HCT116 (cell line): ENCODE measurements around the gene MS4A15. TPM values are rescaled to one million over a fixed set of nuclear protein-coding genes. Genes with fewer than 3 reads are reported as not detected.

Experiments
- ATAC-seq: fragments of 200-7000 bp; cut with Tn5 transposase; 2 replicates; pipeline ENCODE4 v1.9.1; 2020; ENCODE audit warnings: mild to moderate bottlenecking, moderate library complexity
- BruUV-seq: library from RNA; stranded (reverse); fragments of 400-500 nt; replicated peaks from 2 replicates; lab custom pipeline; 2021; lab: Mats Ljungman, UMichigan
- CTCF ChIA-PET: fragments of 300-600 bp; sonication (Branson Sonifier 250); formaldehyde crosslinking; loops from one replicate; lab custom pipeline; 2021; ENCODE audit warnings: antibody characterized with exemption; lab: Charles Lee
- POLR2A ChIA-PET: fragments of 300-600, 350-600 bp; sonication (Branson Sonifier 250); formaldehyde crosslinking; loops from one replicate; lab custom pipeline; 2021; ENCODE audit warnings: antibody characterized with exemption; lab: Charles Lee
- RAD21 ChIA-PET, 2 experiments: fragments of 300-600 bp; sonication (Branson Sonifier 250); formaldehyde crosslinking; loops; one replicate each; lab custom pipeline; 2023; ENCODE audit warnings: low total read pairs in 2 of 2; ENCODE audit not compliant: uncharacterized antibody in 2 of 2, unreplicated experiment in 2 of 2, low non-redundant PET in 1 of 2; lab: Charles Lee
- DNase-seq: peaks from one replicate; pipeline ENCODE4 v3.0.0-alpha.2; 2010; ENCODE audit warnings: low read depth, low spot score
- H2AFZ ChIP-seq: fragments of 200-600 bp; shearing (Covaris generic), sonication (generic); 2 replicates; pipeline ENCODE4 v1.6.1; 2017; ENCODE audit warnings: low read depth, mixed run types, mixed read lengths, antibody characterized with exemption, low read length; ENCODE audit not compliant: poor library complexity, severe bottlenecking
- H3K27ac ChIP-seq: 2 replicates; pipeline ENCODE4 v1.5.1; 2012; ENCODE audit warnings: low read depth, low read length
- H3K27me3 ChIP-seq: fragments of 200-600 bp; sonication (generic); 2 replicates; pipeline ENCODE4 v1.6.1; 2016; ENCODE audit warnings: mixed run types, low read length, mixed read lengths; ENCODE audit not compliant: insufficient read depth
- H3K36me3 ChIP-seq, 2 experiments: fragments of 200-500 bp in 1 of 2; fragments of 200-600 bp in 1 of 2; sonication (Bioruptor generic) in 1 of 2; sonication (generic) in 1 of 2; 2 replicates each; pipeline versions ENCODE4 v1.5.1 to v1.6.1; 2014 to 2016; ENCODE audit warnings: low read length in 2 of 2, inconsistent platforms in 1 of 2, mixed read lengths in 1 of 2, mixed run types in 1 of 2; ENCODE audit not compliant: insufficient read depth in 2 of 2, control insufficient read depth in 1 of 2
- H3K4me1 ChIP-seq, 2 experiments: fragments of 200-600 bp in 1 of 2; sonication (generic) in 1 of 2; 2 replicates each; pipeline versions ENCODE4 v1.5.1 to v1.6.1; 2012 to 2017; ENCODE audit warnings: low read length in 2 of 2, inconsistent platforms in 1 of 2, mild to moderate bottlenecking in 1 of 2, mixed read lengths in 1 of 2, mixed run types in 1 of 2, moderate library complexity in 1 of 2; ENCODE audit not compliant: insufficient read depth in 2 of 2, control insufficient read depth in 1 of 2
- H3K4me2 ChIP-seq: fragments of 200-600 bp; sonication (generic); 2 replicates; pipeline ENCODE4 v1.6.1; 2017; ENCODE audit warnings: mixed run types, low read length, mixed read lengths
- H3K4me3 ChIP-seq, 2 experiments: fragments of 200-600 bp in 1 of 2; sonication (generic) in 1 of 2; replicated peaks in 1 of 2; 2 replicates each; pipeline ENCODE4 v1.5.1; 2011 to 2016; ENCODE audit warnings: low read length in 2 of 2, control low read depth in 1 of 2, low read depth in 1 of 2, mild to moderate bottlenecking in 1 of 2, mixed read lengths in 1 of 2, mixed run types in 1 of 2
- H3K79me2 ChIP-seq: fragments of 200-600 bp; sonication (generic); 2 replicates; pipeline ENCODE4 v1.6.1; 2017; ENCODE audit warnings: mild to moderate bottlenecking, mixed run types, low read length, moderate library complexity, mixed read lengths; ENCODE audit not compliant: insufficient read depth
- H3K9ac ChIP-seq: fragments of 200-600 bp; sonication (generic); 2 replicates; pipeline ENCODE4 v1.6.1; 2016; ENCODE audit warnings: low read length, mixed read lengths
- H3K9me2 ChIP-seq: fragments of 200-600 bp; sonication (generic), shearing (Covaris generic); 2 replicates; pipeline ENCODE4 v1.6.1; 2017; ENCODE audit warnings: mixed run types, mild to moderate bottlenecking, moderate library complexity; ENCODE audit not compliant: insufficient read depth
- H3K9me3 ChIP-seq, 2 experiments: fragments of 200-500 bp in 1 of 2; fragments of 200-600 bp in 1 of 2; sonication (Bioruptor generic) in 1 of 2; sonication (generic) in 1 of 2; 2 replicates each; pipeline ENCODE4 v1.6.1; 2014 to 2017; ENCODE audit warnings: low read length in 2 of 2, mixed read lengths in 2 of 2, inconsistent platforms in 1 of 2, low read depth in 1 of 2, mild to moderate bottlenecking in 1 of 2, mixed run types in 1 of 2, moderate library complexity in 1 of 2; ENCODE audit not compliant: control insufficient read depth in 1 of 2, insufficient read depth in 1 of 2
- H4K20me1 ChIP-seq: fragments of 200-600 bp; sonication (generic), shearing (Covaris generic); 2 replicates; pipeline ENCODE4 v1.6.1; 2017; ENCODE audit warnings: mixed run types, mild to moderate bottlenecking, moderate library complexity; ENCODE audit not compliant: insufficient read depth
- CEBPB ChIP-seq: IDR thresholded peaks from 2 replicates; pipeline ENCODE4 v1.6.1; 2012; ENCODE audit warnings: low read depth
- CTCF ChIP-seq, 3 experiments: fragments of 200-600 bp in 1 of 3; sonication (generic) in 1 of 3; IDR thresholded peaks in 2 of 3; conservative IDR thresholded peaks in 1 of 3; 2 replicates each; pipeline ENCODE4 v1.5.1; 2012 to 2017; ENCODE audit warnings: low read depth in 2 of 3, low read length in 2 of 3, antibody characterized with exemption in 1 of 3, borderline replicate concordance in 1 of 3, control low read depth in 1 of 3, mild to moderate bottlenecking in 1 of 3, mixed read lengths in 1 of 3, mixed run types in 1 of 3, moderate library complexity in 1 of 3; ENCODE audit not compliant: insufficient read depth in 1 of 3
- EZH2 ChIP-seq: fragments of 200-600 bp; sonication (generic); IDR thresholded peaks from 2 replicates; pipeline ENCODE4 v1.6.1; 2017; ENCODE audit warnings: antibody characterized with exemption, mixed run types
- EZH2phosphoT487 ChIP-seq: fragments of 200-600 bp; IDR thresholded peaks from 2 replicates; pipeline ENCODE4 v1.6.1; 2018; ENCODE audit warnings: antibody characterized with exemption, borderline replicate concordance
- FOSL1 ChIP-seq: IDR thresholded peaks from 2 replicates; pipeline ENCODE4 v1.6.1; 2012; ENCODE audit warnings: low read depth
- JUND ChIP-seq: IDR thresholded peaks from 2 replicates; pipeline ENCODE4 v1.6.1; 2012
- MAX ChIP-seq: IDR thresholded peaks from 2 replicates; pipeline ENCODE4 v1.6.1; 2012
- RAD21 ChIP-seq: IDR thresholded peaks from 2 replicates; pipeline ENCODE4 v1.6.1; 2012; ENCODE audit warnings: low read depth, mild to moderate bottlenecking
- REST ChIP-seq: IDR thresholded peaks from 2 replicates; pipeline ENCODE4 v1.6.1; 2012; ENCODE audit warnings: low read depth
- SRF ChIP-seq: IDR thresholded peaks from 2 replicates; pipeline ENCODE4 v1.6.1; 2012; ENCODE audit warnings: low read depth
- TCF7L2 ChIP-seq: IDR thresholded peaks from 2 replicates; pipeline ENCODE4 v1.7.0; 2011; ENCODE audit warnings: borderline replicate concordance, inconsistent platforms; ENCODE audit not compliant: insufficient read depth, insufficient read length; ENCODE audit errors: extremely low read depth
- ZBTB33 ChIP-seq: IDR thresholded peaks from 2 replicates; pipeline ENCODE4 v1.6.1; 2011; ENCODE audit warnings: mild to moderate bottlenecking, low read length, moderate library complexity; ENCODE audit not compliant: insufficient replicate concordance; ENCODE audit errors: extremely low read depth
- ZFX ChIP-seq: fragments of 450-650 bp; IDR thresholded peaks from 2 replicates; pipeline ENCODE4 v1.6.1; 2017
- ZNF274 ChIP-seq: fragments of 200-500 bp; sonication (Bioruptor generic); IDR thresholded peaks from 2 replicates; pipeline ENCODE4 v1.6.1; 2014; ENCODE audit warnings: mild to moderate bottlenecking, low read depth, low read length, inconsistent platforms
- intact Hi-C: fragments of 100-400 bp; cut with micrococcal nuclease; formaldehyde crosslinking; loops from 2 replicates; pipeline ENCODE4 v1.10.0; 2022
- total RNA-seq: library from RNA; stranded (reverse); gene quantifications from one replicate; pipeline ENCODE4 v1.2.1, GENCODE V29; 2021; ENCODE audit not compliant: unreplicated experiment
- TF ChIP-seq, protein P1 (sequence below): IDR thresholded peaks from 2 replicates; pipeline ENCODE4 v1.6.1; 2012

Gene MS4A15
- total RNA-seq, 1 experiment from 2014 or later = 1.5 TPM

- Histone ChIP-seq H3K9ac (no peak overlapping the region), H3K36me3 (no peaks in the 10 kb centered on the region), H3K4me3 (no peak overlapping the region), H4K20me1 (no peaks in the 10 kb centered on the region), H3K27ac (no peak overlapping the region), H3K9me3 (no peaks in the 10 kb centered on the region), H3K4me2 (no peak overlapping the region), H3K79me2 (no peaks in the 10 kb centered on the region), H3K4me1 (no peaks in the 10 kb centered on the region), H3K27me3 (peaks cover 16% of the 10 kb centered on the region; the same call in 1 of the 2 replicates), H3K9me2 (no peaks in the 10 kb centered on the region), H2AFZ (no peak overlapping the region)
- ChIA-PET RAD21 (no interaction called here), CTCF (no interaction called here), POLR2A (no interaction called here)
- BruUV-seq = no TSS peak
- TF ChIP-seq ZNF274 (no peak), RAD21 (no peak), ZFX (no peak), CEBPB (no peak), JUND (no peak), ZBTB33 (no peak), REST (no peak), MAX (no peak), FOSL1 (no peak), SRF (no peak), TCF7L2 (no peak), EZH2phosphoT487 (no peak), CTCF (IDR thresholded peaks at IDR 0.05 in 2 of 3, conservative IDR thresholded peaks at IDR 0.05 in 1 of 3; ENCODE audit: borderline replicate concordance in 1 of 3, insufficient read depth in 1 of 3, low read depth in 2 of 3, low read length in 2 of 3) (no peak), EZH2 (no peak)
- TF ChIP-seq, protein P1, sequence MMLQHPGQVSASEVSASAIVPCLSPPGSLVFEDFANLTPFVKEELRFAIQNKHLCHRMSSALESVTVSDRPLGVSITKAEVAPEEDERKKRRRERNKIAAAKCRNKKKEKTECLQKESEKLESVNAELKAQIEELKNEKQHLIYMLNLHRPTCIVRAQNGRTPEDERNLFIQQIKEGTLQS = no peak
- intact Hi-C loops = no loop called here
- DNase-seq = no peak
- no peak for ATAC-seq
Observed at GRCh38 chr11:60748225-60748624, 8.4 kb upstream of the MS4A15 start.
